Ovary (tissue), 9 donors: ENCODE data around the gene CETN1. TPM values are rescaled to one million over a fixed set of nuclear protein-coding genes. Genes with fewer than 3 reads are reported as not detected.

ENCODE experiments used
- DNase-seq, 5 donors: peaks; one replicate each; pipeline ENCODE4 v3.0.0-alpha.2; 2019 to 2020
- H3K27ac ChIP-seq, 2 donors: fragments of 200-600 bp; one replicate each; pipeline versions ENCODE4 v1.5.1 to v1.8.0; 2019 to 2022
- H3K27me3 ChIP-seq: fragments of 200-600 bp; one replicate; pipeline ENCODE4 v1.8.0; 2022
- H3K36me3 ChIP-seq: fragments of 200-600 bp; sonication (generic); one replicate; pipeline ENCODE4 v1.5.1; 2019
- H3K4me1 ChIP-seq: one replicate; pipeline ENCODE4 v1.8.1; 2013; ENCODE audit warnings: mild to moderate bottlenecking, moderate library complexity; ENCODE audit not compliant: insufficient read depth
- H3K4me3 ChIP-seq: fragments of 200-600 bp; sonication (generic); one replicate; pipeline ENCODE4 v1.5.1; 2017
- H3K9me3 ChIP-seq, 2 donors: fragments of 200-600 bp in 1 of 2; sonication (generic) in 1 of 2; one replicate each; pipeline versions ENCODE4 v1.5.1 to v1.8.1; 2013 to 2019; ENCODE audit warnings: mild to moderate bottlenecking in 1 of 2, moderate library complexity in 1 of 2
- EP300 ChIP-seq: sonication (generic); formaldehyde crosslinking; IDR thresholded peaks from one replicate; pipeline ENCODE4 v1.6.1; 2017; ENCODE audit warnings: antibody characterized with exemption
- POLR2A ChIP-seq: fragments of 450-650 bp; IDR thresholded peaks from one replicate; pipeline ENCODE4 v1.6.1; 2017; ENCODE audit warnings: antibody characterized with exemption, mild to moderate bottlenecking, moderate library complexity
- WGBS, 3 donors: extraction: QIAGEN DNeasy Blood & Tissue Kit in 1 of 3; methylation state at CpG; one replicate each; pipeline versions ENCODE4 v1.1.5 to v1.1.7; 2013 to 2017; 5-methylcytosine and 5-hydroxymethylcytosine counted together
- intact Hi-C, 4 donors: fragments of 100-400 bp; cut with DNase I; formaldehyde crosslinking; loops; one replicate each; pipeline versions ENCODE4 v1.11.0 to v1.15.1; 2022 to 2023
- polyA plus RNA-seq, 2 donors: library from polyadenylated mRNA; stranded (reverse); fragments of 200-250 nt in 1 of 2; fragments of 350-450 nt in 1 of 2; fragmentation: Illumina TruSeq in 1 of 2; extraction: RNeasy Lipid Tissue Mini Kit (QIAGEN cat#74804) in 1 of 2; gene quantifications; one replicate each; pipeline ENCODE4 v1.2.3, GENCODE V29; 2013 to 2014
- total RNA-seq, 7 donors: library from RNA; depleted of rRNA in 2 of 7; stranded (reverse); fragments of >200 nt in 2 of 7; fragmentation: NEBNext Ultra II Directional in 3 of 7; extraction: Animal tissue kit (Norgen Biotek cat#: 25700) in 3 of 7; gene quantifications; one replicate each; pipeline versions ENCODE4 v1.1.0 to v1.2.4, GENCODE V29; 2016 to 2023
- TF ChIP-seq, protein P1 (sequence below), 3 donors: fragments of 450-650 bp in 2 of 3; fragments of 200-600 bp in 1 of 3; IDR thresholded peaks; one replicate each; pipeline versions ENCODE4 v1.5.1 to v1.8.0; 2016 to 2022; ENCODE audit warnings: antibody characterized with exemption in 3 of 3, mild to moderate bottlenecking in 1 of 3
- donor health status: DM: no; HTN: no; CAD: no; lungs with moderate emphysema.
- donor health status: DM: no; HTN: no; CAD: no.
- donor health status: Bipolar disorder and iron deficiency.
- donor health status: DM: yes; HTN: yes; CAD: no.
- donor health status: DM: no; HTN: no; CAD: no.
- donor health status: DM: yes; HTN: yes; CAD: no.

CETN1 gene
- total and polyA plus RNA-seq, 9 donors = not detected

- Histone ChIP-seq H3K4me1 (no peaks in the 10 kb centered on the region), H3K27me3 (no peaks in the 10 kb centered on the region), H3K9me3 (no peaks in the 10 kb centered on the region), H3K27ac (no peak overlapping the region), H3K36me3 (no peaks in the 10 kb centered on the region), H3K4me3 (no peak overlapping the region)
- TF ChIP-seq POLR2A = no peak
- TF ChIP-seq EP300 = no peak
- TF ChIP-seq, protein P1, sequence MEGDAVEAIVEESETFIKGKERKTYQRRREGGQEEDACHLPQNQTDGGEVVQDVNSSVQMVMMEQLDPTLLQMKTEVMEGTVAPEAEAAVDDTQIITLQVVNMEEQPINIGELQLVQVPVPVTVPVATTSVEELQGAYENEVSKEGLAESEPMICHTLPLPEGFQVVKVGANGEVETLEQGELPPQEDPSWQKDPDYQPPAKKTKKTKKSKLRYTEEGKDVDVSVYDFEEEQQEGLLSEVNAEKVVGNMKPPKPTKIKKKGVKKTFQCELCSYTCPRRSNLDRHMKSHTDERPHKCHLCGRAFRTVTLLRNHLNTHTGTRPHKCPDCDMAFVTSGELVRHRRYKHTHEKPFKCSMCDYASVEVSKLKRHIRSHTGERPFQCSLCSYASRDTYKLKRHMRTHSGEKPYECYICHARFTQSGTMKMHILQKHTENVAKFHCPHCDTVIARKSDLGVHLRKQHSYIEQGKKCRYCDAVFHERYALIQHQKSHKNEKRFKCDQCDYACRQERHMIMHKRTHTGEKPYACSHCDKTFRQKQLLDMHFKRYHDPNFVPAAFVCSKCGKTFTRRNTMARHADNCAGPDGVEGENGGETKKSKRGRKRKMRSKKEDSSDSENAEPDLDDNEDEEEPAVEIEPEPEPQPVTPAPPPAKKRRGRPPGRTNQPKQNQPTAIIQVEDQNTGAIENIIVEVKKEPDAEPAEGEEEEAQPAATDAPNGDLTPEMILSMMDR (IDR thresholded peaks at IDR 0.05) = no peak
- intact Hi-C loops = no loop called here
- DNase-seq = no peak
- 43 to 74% (median 58%) methylated on average over 1 of the region's 1 CpG for WGBS, 3 donors
These were observed 15.4 kb downstream of the CETN1 start for GRCh38 chr18:595571-595970.

GRCh38 chr18:596288-596881 is 16.2 kb downstream of the CETN1 start:
- DNase-seq = peak; percentile 34 to 66 (median 53)
- Histone ChIP-seq H3K36me3 (no peaks in the 10 kb centered on the region), H3K4me1 (no peaks in the 10 kb centered on the region), H3K27ac (no peak overlapping the region), H3K4me3 (no peak overlapping the region), H3K9me3 (no peaks in the 10 kb centered on the region), H3K27me3 (no peaks in the 10 kb centered on the region)
- no peak for TF ChIP-seq POLR2A
- TF ChIP-seq, protein P1 (IDR thresholded peaks at IDR 0.05) = no peak
- TF ChIP-seq EP300 = no peak
- 6 to 11% (median 8%) methylated on average over 21 to 24 of the region's 24 CpGs for WGBS, 3 donors
- intact Hi-C loops = no loop called here

DNA sequence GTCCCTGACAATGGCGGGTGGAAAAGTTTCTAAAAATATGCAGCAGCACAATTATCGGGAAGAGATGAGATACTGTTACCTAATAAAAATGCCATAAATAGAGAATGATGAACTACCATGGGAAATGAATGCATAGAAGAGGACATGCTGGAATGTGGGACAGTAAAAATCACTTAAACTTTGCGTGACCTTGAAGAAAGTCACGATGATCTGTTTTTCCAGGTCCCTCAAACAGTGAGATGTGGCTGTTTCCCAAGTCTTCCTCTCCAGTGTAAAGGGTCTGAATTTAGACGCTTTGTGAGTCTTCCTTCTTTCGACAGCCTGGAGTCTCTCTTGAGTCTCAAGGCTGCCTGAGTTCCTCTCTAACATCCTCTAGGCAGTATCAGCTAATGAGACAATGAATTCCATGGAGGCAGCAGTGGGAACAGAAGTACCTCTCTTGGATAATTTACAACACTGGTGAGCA is 18.0 kb downstream of the CETN1 start:
- Histone ChIP-seq H3K9me3 (no peaks in the 10 kb centered on the region), H3K27ac (no peak overlapping the region), H3K4me3 (no peak overlapping the region), H3K36me3 (no peaks in the 10 kb centered on the region), H3K27me3 (no peaks in the 10 kb centered on the region), H3K4me1 (no peaks in the 10 kb centered on the region)
- no peak for DNase-seq
- WGBS, 3 donors = 25 to 43% (median 27%) methylated on average over 6 of the region's 6 CpGs
- TF ChIP-seq POLR2A = no peak
- TF ChIP-seq EP300 = no peak
- TF ChIP-seq, protein P1 (IDR thresholded peaks at IDR 0.05) = no peak
- intact Hi-C loops = no loop called here

DNA sequence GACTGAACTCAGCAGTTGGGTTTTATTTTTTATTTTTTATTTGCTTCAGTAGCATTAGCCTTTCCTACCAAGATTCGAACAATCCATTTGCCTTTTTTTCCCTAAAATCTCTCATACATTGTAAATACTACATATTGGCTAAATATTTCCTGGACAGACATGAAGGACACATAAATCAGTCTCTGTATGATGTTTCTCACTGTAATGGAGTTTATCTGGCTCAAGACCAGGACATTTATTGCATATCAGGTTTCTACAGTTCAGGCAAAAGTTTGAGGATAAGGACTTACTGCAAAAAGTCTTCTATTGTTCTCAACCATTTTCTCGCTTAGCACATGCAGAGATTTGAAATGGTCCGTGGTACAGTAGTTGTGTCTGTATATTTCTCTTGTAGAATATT is 19.9 kb downstream of the CETN1 start:
- intact Hi-C loops = no loop called here

More for the DNA sequence above, 19.9 kb downstream of the CETN1 start:
- WGBS, 3 donors = 74 to 86% (median 78%) methylated on average over 3 of the region's 3 CpGs
- no peaks in the 10 kb centered on the region for H3K36me3 ChIP-seq
- no peak for TF ChIP-seq POLR2A
- TF ChIP-seq, protein P1 (IDR thresholded peaks at IDR 0.05) = no peak
- TF ChIP-seq EP300 = no peak
- no peak overlapping the region for H3K4me3 ChIP-seq
- H3K4me1 ChIP-seq = no peaks in the 10 kb centered on the region
- DNase-seq = no peak
- no peaks in the 10 kb centered on the region for H3K9me3 ChIP-seq
- no peak overlapping the region for H3K27ac ChIP-seq
- no peaks in the 10 kb centered on the region for H3K27me3 ChIP-seq
